Neural progenitor cell (in vitro differentiated cells): Measurements from ENCODE around the gene CCDC47. TPM values are rescaled to one million over a fixed set of nuclear protein-coding genes. Genes with fewer than 3 reads are reported as not detected.
A peak's percentile ranks its signal among the peaks of the same experiment; 100 is the strongest.

Experiments
- DNase-seq: peaks from one replicate; pipeline ENCODE4 v3.0.0-alpha.2; 2016; ENCODE audit warnings: low spot score
- H2AFZ ChIP-seq: fragments of 200-600 bp; sonication (generic); replicated peaks from 2 replicates; pipeline ENCODE4 v1.6.1; 2016; ENCODE audit warnings: antibody characterized with exemption
- H3F3A ChIP-seq: fragments of 200-600 bp; sonication (generic); 2 replicates; pipeline ENCODE4 v1.6.1; 2016; ENCODE audit warnings: antibody characterized with exemption, low read depth
- H3K27ac ChIP-seq: fragments of 200-600 bp; sonication (generic); 2 replicates; pipeline ENCODE4 v1.5.1; 2016; ENCODE audit warnings: mild to moderate bottlenecking
- H3K27me3 ChIP-seq: fragments of 200-600 bp; sonication (generic); 2 replicates; pipeline ENCODE4 v1.6.1; 2016; ENCODE audit warnings: mild to moderate bottlenecking, moderate library complexity
- H3K36me3 ChIP-seq: fragments of 200-600 bp; sonication (generic); 2 replicates; pipeline ENCODE4 v1.5.1; 2016
- H3K4me1 ChIP-seq: fragments of 200-600 bp; sonication (generic); 2 replicates; pipeline ENCODE4 v1.6.1; 2016; ENCODE audit warnings: mixed run types
- H3K4me2 ChIP-seq: fragments of 200-600 bp; sonication (generic); 2 replicates; pipeline ENCODE4 v1.6.1; 2016
- H3K4me3 ChIP-seq: fragments of 200-600 bp; sonication (generic); 2 replicates; pipeline ENCODE4 v1.5.1; 2016
- H3K79me2 ChIP-seq: fragments of 200-600 bp; sonication (generic); 2 replicates; pipeline ENCODE4 v1.6.1; 2016; ENCODE audit warnings: low read depth
- H3K9ac ChIP-seq: fragments of 200-600 bp; sonication (generic); 2 replicates; pipeline ENCODE4 v1.6.1; 2016
- H3K9me3 ChIP-seq: fragments of 200-600 bp; sonication (generic); 2 replicates; pipeline ENCODE4 v1.5.1; 2016; ENCODE audit warnings: low read depth
- H4K20me1 ChIP-seq: fragments of 200-600 bp; sonication (generic); 2 replicates; pipeline ENCODE4 v1.6.1; 2016; ENCODE audit warnings: low read depth
- H3K27ac Mint-ChIP-seq: 3 replicates; pipeline ENCODE4 v1.8.0; 2021; ENCODE audit warnings: mixed read lengths
- H3K27me3 Mint-ChIP-seq: 2 replicates; pipeline ENCODE4 v1.8.0; 2022; ENCODE audit warnings: low read depth, mild to moderate bottlenecking, inconsistent platforms, moderate library complexity, mixed read lengths; ENCODE audit not compliant: insufficient read depth
- H3K36me3 Mint-ChIP-seq: 3 replicates; pipeline ENCODE4 v1.8.0; 2021; ENCODE audit warnings: mixed read lengths
- H3K4me1 Mint-ChIP-seq: 3 replicates; pipeline ENCODE4 v1.8.0; 2021; ENCODE audit warnings: mixed read lengths
- H3K4me3 Mint-ChIP-seq: 3 replicates; pipeline ENCODE4 v1.8.0; 2021; ENCODE audit warnings: mild to moderate bottlenecking, moderate library complexity, mixed read lengths
- H3K9me3 Mint-ChIP-seq: 3 replicates; pipeline ENCODE4 v1.8.0; 2020; ENCODE audit warnings: mixed read lengths
- CTCF ChIP-seq: fragments of 200-600 bp; sonication (generic); IDR thresholded peaks from 2 replicates; pipeline ENCODE4 v1.5.1; 2017; ENCODE audit warnings: antibody characterized with exemption, mild to moderate bottlenecking
- EZH2 ChIP-seq: fragments of 200-600 bp; sonication (generic); IDR thresholded peaks from 2 replicates; pipeline ENCODE4 v1.6.1; 2017; ENCODE audit warnings: antibody characterized with exemption, mild to moderate bottlenecking, moderate library complexity
- EZH2phosphoT487 ChIP-seq: fragments of 200-600 bp; sonication (generic); IDR thresholded peaks from 2 replicates; pipeline ENCODE4 v1.6.1; 2017; ENCODE audit warnings: antibody characterized with exemption
- total RNA-seq: library from RNA; depleted of rRNA; stranded (reverse); fragments of >200 nt; gene quantifications from 2 replicates; pipeline ENCODE4 v1.2.3, GENCODE V29; 2015; ENCODE audit warnings: low replicate concordance

The CCDC47 gene
- total RNA-seq, 1 donor from 2014 or later: 60.8 TPM

- Mint-ChIP-seq H3K27me3 (no peaks in the 10 kb centered on the region), H3K4me1 (peaks cover 22% of the 10 kb centered on the region), H3K4me3 (peak overlapping the region; percentile 99), H3K9me3 (no peaks in the 10 kb centered on the region), H3K27ac (peak overlapping the region; percentile 99), H3K36me3 (peaks cover 4% of the 10 kb centered on the region)
- Histone ChIP-seq H3K27me3 (no peaks in the 10 kb centered on the region), H3K9me3 (no peaks in the 10 kb centered on the region), H2AFZ (peak overlapping the region; percentile 16), H3K9ac (peak overlapping the region; percentile 91), H3K79me2 (peaks cover 93% of the 10 kb centered on the region), H4K20me1 (peaks cover 58% of the 10 kb centered on the region), H3K4me2 (peak overlapping the region; percentile 84), H3K4me3 (peak overlapping the region; percentile 73), H3K27ac (peak overlapping the region; percentile 82), H3K4me1 (peaks cover 8% of the 10 kb centered on the region), H3F3A (peaks cover 23% of the 10 kb centered on the region), H3K36me3 (peaks cover 5% of the 10 kb centered on the region)
- peak; percentile 22 for DNase-seq
- no peak for TF ChIP-seq EZH2phosphoT487
- TF ChIP-seq CTCF: no peak
- TF ChIP-seq EZH2: no peak
Observed at GRCh38 chr17:63772801-63773271, 561 bp downstream of the CCDC47 start.

GRCh38 chr17:63768433-63768832 is 5.0 kb downstream of the CCDC47 start:
- Histone ChIP-seq H3K4me2 (no peak overlapping the region), H4K20me1 (peaks cover 31% of the 10 kb centered on the region), H3K4me3 (no peak overlapping the region), H3K9me3 (no peaks in the 10 kb centered on the region), H3F3A (peaks cover 9% of the 10 kb centered on the region), H3K27me3 (no peaks in the 10 kb centered on the region), H3K4me1 (no peaks in the 10 kb centered on the region), H3K27ac (no peak overlapping the region), H3K9ac (no peak overlapping the region), H3K79me2 (peaks cover 90% of the 10 kb centered on the region), H3K36me3 (no peaks in the 10 kb centered on the region), H2AFZ (no peak overlapping the region)
- H3K4me3 Mint-ChIP-seq: no peak overlapping the region
- peak; percentile 5 for DNase-seq
- H3K36me3 Mint-ChIP-seq: peaks cover 11% of the 10 kb centered on the region
- no peaks in the 10 kb centered on the region for H3K9me3 Mint-ChIP-seq
- TF ChIP-seq CTCF (no peak), EZH2phosphoT487 (no peak), EZH2 (no peak)
- H3K27ac Mint-ChIP-seq: peak overlapping the region; percentile 66
- no peaks in the 10 kb centered on the region for H3K27me3 Mint-ChIP-seq
- peaks cover 9% of the 10 kb centered on the region for H3K4me1 Mint-ChIP-seq

- TF ChIP-seq EZH2 (no peak), EZH2phosphoT487 (no peak), CTCF (no peak)
- Histone ChIP-seq H2AFZ (no peak overlapping the region), H3F3A (no peaks in the 10 kb centered on the region), H3K27me3 (no peaks in the 10 kb centered on the region), H4K20me1 (peaks cover 21% of the 10 kb centered on the region), H3K4me1 (no peaks in the 10 kb centered on the region), H3K4me2 (no peak overlapping the region), H3K4me3 (no peak overlapping the region), H3K27ac (no peak overlapping the region), H3K36me3 (peaks cover 10% of the 10 kb centered on the region), H3K79me2 (peaks cover 75% of the 10 kb centered on the region), H3K9ac (no peak overlapping the region), H3K9me3 (no peaks in the 10 kb centered on the region)
- Mint-ChIP-seq H3K4me3 (no peak overlapping the region), H3K4me1 (peaks cover 3% of the 10 kb centered on the region), H3K27me3 (no peaks in the 10 kb centered on the region), H3K27ac (no peak overlapping the region), H3K9me3 (no peaks in the 10 kb centered on the region), H3K36me3 (peaks cover 15% of the 10 kb centered on the region)
- no peak for DNase-seq
Observed at GRCh38 chr17:63766754-63767153, 6.6 kb downstream of the CCDC47 start.
